Smooth muscle cell (in vitro differentiated cells): ENCODE measurements around the gene KARS1. TPM values are rescaled to one million over a fixed set of nuclear protein-coding genes. Genes with fewer than 3 reads are reported as not detected.
A peak's percentile ranks its signal among the peaks of the same experiment; 100 is the strongest.

Experiments used
- DNase-seq: peaks from one replicate; lab custom pipeline; 2025; ENCODE audit not compliant: unreplicated experiment; lab: John Stamatoyannopoulos, UW
- H2AFZ ChIP-seq: fragments of 200-600 bp; sonication (generic); 2 replicates; pipeline ENCODE4 v1.6.0; 2016; ENCODE audit warnings: antibody characterized with exemption, low read depth, mild to moderate bottlenecking
- H3F3A ChIP-seq: fragments of 200-600 bp; sonication (generic); 2 replicates; pipeline ENCODE4 v1.6.0; 2017; ENCODE audit warnings: antibody characterized with exemption, low read depth
- H3K27ac ChIP-seq: fragments of 200-600 bp; sonication (generic); 2 replicates; pipeline ENCODE4 v1.5.1; 2016; ENCODE audit warnings: low read depth, mild to moderate bottlenecking
- H3K27me3 ChIP-seq: fragments of 200-600 bp; sonication (generic); 2 replicates; pipeline ENCODE4 v1.6.1; 2016; ENCODE audit warnings: low read depth, mild to moderate bottlenecking
- H3K36me3 ChIP-seq: fragments of 200-600 bp; sonication (generic); 2 replicates; pipeline ENCODE4 v1.5.1; 2016; ENCODE audit warnings: low read depth
- H3K4me1 ChIP-seq: fragments of 200-600 bp; sonication (generic); 2 replicates; pipeline ENCODE4 v1.5.1; 2016; ENCODE audit warnings: low read depth
- H3K4me2 ChIP-seq: fragments of 200-600 bp; sonication (generic); 2 replicates; pipeline ENCODE4 v1.6.0; 2016; ENCODE audit warnings: mild to moderate bottlenecking
- H3K4me3 ChIP-seq: fragments of 200-600 bp; sonication (generic); 2 replicates; pipeline ENCODE4 v1.5.1; 2016; ENCODE audit warnings: mild to moderate bottlenecking
- H3K79me2 ChIP-seq: fragments of 200-600 bp; sonication (generic); 2 replicates; pipeline ENCODE4 v1.6.0; 2016; ENCODE audit warnings: low read depth, mild to moderate bottlenecking
- H3K9ac ChIP-seq: fragments of 200-600 bp; sonication (generic); 2 replicates; pipeline ENCODE4 v1.6.0; 2016; ENCODE audit warnings: low read depth
- H3K9me3 ChIP-seq: fragments of 200-600 bp; sonication (generic); replicated peaks from 2 replicates; pipeline ENCODE4 v1.5.1; 2016; ENCODE audit warnings: low read depth
- H4K20me1 ChIP-seq: fragments of 200-600 bp; sonication (generic); 2 replicates; pipeline ENCODE4 v1.6.0; 2016; ENCODE audit warnings: low read depth
- CTCF ChIP-seq: fragments of 200-600 bp; sonication (generic); IDR thresholded peaks from 2 replicates; pipeline ENCODE4 v1.5.1; 2017; ENCODE audit warnings: borderline replicate concordance, mild to moderate bottlenecking, antibody characterized with exemption; ENCODE audit not compliant: insufficient read depth, poor library complexity, severe bottlenecking
- WGBS: methylation state at CpG from one replicate; pipeline ENCODE4 v1.1.7; 2016; ENCODE audit warnings: low lambda C conversion rate; 5-methylcytosine and 5-hydroxymethylcytosine counted together
- polyA plus RNA-seq: library from polyadenylated mRNA; unstranded; fragments of >200 nt; fragmentation: Nextera tagmentation; extraction: Ambion mirVana; gene quantifications from 2 replicates; pipeline ENCODE4 v1.2.1, GENCODE V29; 2016
- total RNA-seq: library from RNA; depleted of rRNA; stranded (reverse); fragments of >200 nt; gene quantifications from 2 replicates; pipeline ENCODE4 v1.2.3, GENCODE V29; 2014

Gene KARS1
- total and polyA plus RNA-seq, 2 experiments from 2014 or later = 101 to 108 TPM

- peaks cover 63% of the 10 kb centered on the region for H4K20me1 ChIP-seq
- no peak for DNase-seq
- no peaks in the 10 kb centered on the region for H3K36me3 ChIP-seq
- H3K27ac ChIP-seq = peak overlapping the region; percentile 85
- peak overlapping the region; percentile 78 for H2AFZ ChIP-seq
- H3K9me3 ChIP-seq = no peaks in the 10 kb centered on the region
- H3K27me3 ChIP-seq = no peaks in the 10 kb centered on the region
- TF ChIP-seq CTCF = no peak
- peaks cover 28% of the 10 kb centered on the region for H3K4me1 ChIP-seq
- H3F3A ChIP-seq = no peaks in the 10 kb centered on the region
- H3K9ac ChIP-seq = peak overlapping the region; percentile 81
- under 1% methylated on average over 18 of the region's 18 CpGs for WGBS
- H3K79me2 ChIP-seq = peaks cover 88% of the 10 kb centered on the region
- H3K4me3 ChIP-seq = peak overlapping the region; percentile 89
- peak overlapping the region; percentile 98 for H3K4me2 ChIP-seq
Measured at GRCh38 chr16:75647112-75647491, 363 bp downstream of the KARS1 start.

- Histone ChIP-seq H3K9me3 (no peaks in the 10 kb centered on the region), H3K4me1 (peaks cover 11% of the 10 kb centered on the region), H3K4me2 (no peak overlapping the region), H3K79me2 (peaks cover 68% of the 10 kb centered on the region), H3F3A (no peaks in the 10 kb centered on the region), H3K9ac (no peak overlapping the region), H3K4me3 (no peak overlapping the region), H4K20me1 (peaks cover 45% of the 10 kb centered on the region), H2AFZ (no peak overlapping the region), H3K27me3 (no peaks in the 10 kb centered on the region), H3K27ac (no peak overlapping the region), H3K36me3 (peaks cover 9% of the 10 kb centered on the region)
- 95% methylated on average over 7 of the region's 7 CpGs for WGBS
- no peak for DNase-seq
- TF ChIP-seq CTCF = no peak
Measured at GRCh38 chr16:75644240-75645012, 3.0 kb downstream of the KARS1 start.

GRCh38 chr16:75640598-75640997, 6.9 kb downstream of the KARS1 start:
- Histone ChIP-seq H3K36me3 (peaks cover 12% of the 10 kb centered on the region), H3K9ac (no peak overlapping the region), H3K27ac (no peak overlapping the region), H3K9me3 (no peaks in the 10 kb centered on the region), H3K79me2 (peaks cover 41% of the 10 kb centered on the region), H2AFZ (no peak overlapping the region), H3K4me3 (no peak overlapping the region), H3K4me1 (no peaks in the 10 kb centered on the region), H3F3A (no peaks in the 10 kb centered on the region), H3K4me2 (no peak overlapping the region), H3K27me3 (no peaks in the 10 kb centered on the region), H4K20me1 (peaks cover 42% of the 10 kb centered on the region)
- TF ChIP-seq CTCF = no peak
- 74% methylated on average over 6 of the region's 6 CpGs for WGBS
- no peak for DNase-seq

- no peak for TF ChIP-seq CTCF
- Histone ChIP-seq H4K20me1 (peaks cover 6% of the 10 kb centered on the region), H3F3A (no peaks in the 10 kb centered on the region), H3K4me1 (no peaks in the 10 kb centered on the region), H3K27ac (no peak overlapping the region), H3K9ac (no peak overlapping the region), H3K27me3 (no peaks in the 10 kb centered on the region), H3K36me3 (peaks cover 38% of the 10 kb centered on the region), H3K79me2 (no peaks in the 10 kb centered on the region), H3K4me2 (no peak overlapping the region), H3K9me3 (no peaks in the 10 kb centered on the region), H2AFZ (no peak overlapping the region), H3K4me3 (no peak overlapping the region)
- no peak for DNase-seq
- 98% methylated on average over 3 of the region's 3 CpGs for WGBS
Measured at GRCh38 chr16:75635036-75635435, 12.4 kb downstream of the KARS1 start.
